GM12873 (cell line): ENCODE data around the gene DRAM2.

Source experiments
- CTCF ChIP-seq: IDR thresholded peaks from 2 replicates; pipeline ENCODE4 v1.5.1; 2012; ENCODE audit warnings: low read depth, mild to moderate bottlenecking, moderate library complexity, low read length, control low read depth; ENCODE audit not compliant: insufficient read depth; ENCODE audit errors: missing control alignments

The DRAM2 gene

GRCh38 chr1:111141245-111142220, 1.6 kb upstream of the DRAM2 start:
- no peak for TF ChIP-seq CTCF

GRCh38 chr1:111140680-111140967, 731 bp upstream of the DRAM2 start:
- TF ChIP-seq CTCF, result no peak

GRCh38 chr1:111139324-111139955, 453 bp downstream of the DRAM2 start:
- no peak for TF ChIP-seq CTCF

GRCh38 chr1:111133866-111134265, 6.0 kb downstream of the DRAM2 start:
- TF ChIP-seq CTCF, result no peak

GRCh38 chr1:111131693-111132092, 8.2 kb downstream of the DRAM2 start:
- TF ChIP-seq CTCF, result no peak

GRCh38 chr1:111129376-111129775, 10.5 kb downstream of the DRAM2 start:
- TF ChIP-seq CTCF, result no peak

- TF ChIP-seq CTCF, result no peak
Measured at GRCh38 chr1:111127923-111128643, 11.8 kb downstream of the DRAM2 start.
